ENCODE measurements around the gene CD300C. TPM values are rescaled to one million over a fixed set of nuclear protein-coding genes. Genes with fewer than 3 reads are reported as not detected.

The CD300C gene
- total and polyA plus RNA-seq, 4 donors = 0.28 to 2.9 (median 1.6) TPM

DNA sequence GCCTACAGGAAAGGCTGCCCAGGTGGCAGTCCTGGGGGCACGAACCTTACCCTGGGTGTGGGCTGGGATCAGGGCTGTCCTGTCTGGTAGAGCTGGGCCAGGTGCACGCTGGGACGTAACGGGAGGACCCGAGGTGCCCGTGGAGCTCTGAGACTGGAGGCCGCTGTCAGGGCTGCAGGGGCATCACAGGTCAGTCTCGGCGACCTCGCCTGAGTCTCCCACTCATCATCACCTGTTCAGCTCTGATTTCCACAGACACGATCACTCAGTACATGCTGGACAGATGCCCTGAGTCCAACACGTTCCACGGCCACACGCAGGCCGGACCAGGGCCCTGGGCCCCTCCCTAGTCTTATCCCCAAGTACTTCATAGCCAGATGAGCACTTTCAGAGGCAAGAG, 4.7 kb upstream of the CD300C start:
- intact Hi-C loops (cut with DNase I) = no loop called here
- WGBS, 2 donors = 82 to 84% methylated on average over 15 of the region's 15 CpGs
- H3K4me1 ChIP-seq (ENCODE audit: control insufficient read depth in 1 of 2, insufficient read depth in 2 of 2, low read length in 2 of 2) = no peaks in the 10 kb centered on the region
- no peaks in the 10 kb centered on the region for H3K27me3 ChIP-seq (ENCODE audit: control insufficient read depth in 1 of 2, insufficient read depth in 2 of 2, low read length in 1 of 2)
- ATAC-seq (ENCODE audit: low FRiP score) (no peak), DNase-seq (no peak)
- no peak overlapping the region for H3K27ac ChIP-seq (ENCODE audit: low read depth in 1 of 2, low read length in 2 of 2)
- no peak overlapping the region for H3K4me3 ChIP-seq (ENCODE audit: low read length in 2 of 2)
- no peaks in the 10 kb centered on the region for H3K36me3 ChIP-seq (ENCODE audit: control insufficient read depth in 1 of 2, insufficient read depth in 2 of 2, low read length in 1 of 2)
- no peaks in the 10 kb centered on the region for H3K9me3 ChIP-seq (ENCODE audit: control insufficient read depth, low read length)

DNA sequence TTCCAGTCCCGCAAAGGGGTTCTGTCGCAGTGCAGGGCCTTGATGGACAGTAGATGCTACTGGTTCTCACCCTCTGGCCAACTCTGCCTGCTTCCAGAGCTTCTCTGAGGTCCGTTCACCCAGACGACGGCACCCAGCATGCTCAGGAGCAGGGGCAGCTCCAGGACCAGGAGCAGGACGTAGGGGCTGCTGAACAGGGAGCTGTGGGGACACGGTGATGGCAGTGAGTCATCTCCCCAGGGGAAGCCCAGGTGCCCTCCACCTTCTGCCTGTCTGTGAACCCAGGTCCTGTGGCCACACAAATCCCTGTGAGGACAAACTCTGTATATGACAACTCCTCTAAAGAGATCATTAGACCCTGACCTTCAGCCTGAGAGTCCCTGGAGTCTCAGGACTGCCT, 3.4 kb upstream of the CD300C start:
- Histone ChIP-seq H3K27ac (ENCODE audit: low read depth in 1 of 2, low read length in 2 of 2) (no peak overlapping the region), H3K4me3 (ENCODE audit: low read length in 2 of 2) (no peak overlapping the region), H3K36me3 (ENCODE audit: control insufficient read depth in 1 of 2, insufficient read depth in 2 of 2, low read length in 1 of 2) (no peaks in the 10 kb centered on the region), H3K4me1 (ENCODE audit: control insufficient read depth in 1 of 2, insufficient read depth in 2 of 2, low read length in 2 of 2) (no peaks in the 10 kb centered on the region), H3K27me3 (ENCODE audit: control insufficient read depth in 1 of 2, insufficient read depth in 2 of 2, low read length in 1 of 2) (no peaks in the 10 kb centered on the region), H3K9me3 (ENCODE audit: control insufficient read depth, low read length) (no peaks in the 10 kb centered on the region)
- 65 to 77% methylated on average over 7 of the region's 7 CpGs for WGBS, 2 donors
- ATAC-seq (ENCODE audit: low FRiP score) (no peak), DNase-seq (no peak)
- intact Hi-C loops (cut with DNase I) = no loop called here

DNA sequence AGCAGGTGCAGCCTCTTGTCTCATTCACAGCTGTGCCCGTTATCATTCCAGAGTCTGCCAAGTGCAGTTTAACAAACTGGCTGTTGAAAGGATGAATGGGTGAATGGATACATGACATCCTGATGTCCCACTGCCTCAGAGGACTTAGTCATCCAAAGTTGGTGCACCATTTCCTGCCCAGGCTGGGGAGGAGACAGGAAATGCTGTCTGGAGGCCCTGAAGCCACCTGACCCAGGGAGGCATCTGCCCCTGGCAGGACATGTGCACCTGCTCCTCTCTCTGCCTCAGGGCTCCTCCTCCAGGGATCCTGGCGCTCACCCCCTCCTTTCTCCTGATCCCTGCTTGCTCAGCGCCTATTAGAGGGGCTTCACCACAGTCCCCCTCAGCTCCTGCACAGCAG, 1.8 kb upstream of the CD300C start:
- no peaks in the 10 kb centered on the region for H3K9me3 ChIP-seq (ENCODE audit: control insufficient read depth, low read length)
- WGBS, 2 donors = 76 to 79% methylated on average over 3 of the region's 3 CpGs
- no peaks in the 10 kb centered on the region for H3K36me3 ChIP-seq (ENCODE audit: control insufficient read depth in 1 of 2, insufficient read depth in 2 of 2, low read length in 1 of 2)
- H3K27ac ChIP-seq (ENCODE audit: low read depth in 1 of 2, low read length in 2 of 2) = no peak overlapping the region
- no peaks in the 10 kb centered on the region for H3K27me3 ChIP-seq (ENCODE audit: control insufficient read depth in 1 of 2, insufficient read depth in 2 of 2, low read length in 1 of 2)
- no peak overlapping the region for H3K4me3 ChIP-seq (ENCODE audit: low read length in 2 of 2)
- intact Hi-C loops (cut with DNase I) = no loop called here
- no peaks in the 10 kb centered on the region for H3K4me1 ChIP-seq (ENCODE audit: control insufficient read depth in 1 of 2, insufficient read depth in 2 of 2, low read length in 2 of 2)
- peak in 1 of 2 donors; percentile 12 for DNase-seq
- no peak for ATAC-seq (ENCODE audit: low FRiP score)

DNA sequence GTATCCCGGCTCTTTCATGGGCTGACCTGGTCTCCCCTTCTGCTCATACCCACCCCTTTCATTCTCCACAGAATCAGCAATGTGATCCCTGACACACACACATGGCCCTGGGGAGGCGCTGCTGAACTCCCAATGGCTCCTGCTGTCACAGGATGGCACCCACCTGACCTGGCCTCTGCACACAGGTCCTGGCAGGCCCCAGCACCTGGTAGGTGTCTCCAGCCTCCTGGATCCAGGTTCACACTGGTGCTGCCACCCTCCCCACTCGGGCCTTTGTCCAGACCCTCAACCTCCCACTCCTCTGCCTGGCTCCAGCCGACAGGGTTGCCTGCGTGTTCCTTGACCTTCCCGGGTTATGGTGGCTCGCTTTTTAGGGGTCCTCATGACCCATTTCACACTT, 1.3 kb upstream of the CD300C start:
- Histone ChIP-seq H3K9me3 (ENCODE audit: control insufficient read depth, low read length) (no peaks in the 10 kb centered on the region), H3K4me3 (ENCODE audit: low read length in 2 of 2) (no peak overlapping the region), H3K36me3 (ENCODE audit: control insufficient read depth in 1 of 2, insufficient read depth in 2 of 2, low read length in 1 of 2) (no peaks in the 10 kb centered on the region), H3K27me3 (ENCODE audit: control insufficient read depth in 1 of 2, insufficient read depth in 2 of 2, low read length in 1 of 2) (no peaks in the 10 kb centered on the region), H3K4me1 (ENCODE audit: control insufficient read depth in 1 of 2, insufficient read depth in 2 of 2, low read length in 2 of 2) (no peaks in the 10 kb centered on the region), H3K27ac (ENCODE audit: low read depth in 1 of 2, low read length in 2 of 2) (no peak overlapping the region)
- ATAC-seq (ENCODE audit: low FRiP score) = no peak
- WGBS, 2 donors = 86 to 93% methylated on average over 7 of the region's 7 CpGs
- peak in 1 of 2 donors; percentile 26 for DNase-seq
- intact Hi-C loops (cut with DNase I) = no loop called here

DNA sequence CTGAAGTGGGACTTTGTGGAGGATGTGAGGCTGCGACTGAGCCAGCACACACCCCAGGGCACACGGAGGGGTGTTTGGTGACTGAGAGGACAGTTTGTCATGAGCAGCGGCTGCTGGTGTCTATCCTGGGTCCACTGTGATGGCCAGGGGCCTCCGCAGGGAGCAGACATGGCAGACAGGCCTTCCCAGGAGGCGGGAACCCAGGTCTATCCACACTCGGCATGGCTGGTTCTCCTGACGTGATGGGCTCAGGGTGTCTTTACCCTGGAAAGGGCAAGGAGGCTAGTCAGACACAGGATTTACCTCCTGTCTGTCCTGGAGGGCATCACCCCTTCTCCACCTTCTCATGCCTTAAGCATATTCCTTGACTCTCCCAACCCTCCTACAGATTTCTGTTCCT, 671 bp upstream of the CD300C start:
- H3K27ac ChIP-seq (ENCODE audit: low read depth in 1 of 2, low read length in 2 of 2) = no peak overlapping the region
- 87% methylated on average over 7 of the region's 7 CpGs for WGBS, 2 donors
- intact Hi-C loops (cut with DNase I) = no loop called here
- H3K9me3 ChIP-seq (ENCODE audit: control insufficient read depth, low read length) = no peaks in the 10 kb centered on the region
- DNase-seq (peak in 1 of 2 donors; percentile 5), ATAC-seq (ENCODE audit: low FRiP score) (no peak)
- no peaks in the 10 kb centered on the region for H3K27me3 ChIP-seq (ENCODE audit: control insufficient read depth in 1 of 2, insufficient read depth in 2 of 2, low read length in 1 of 2)
- H3K36me3 ChIP-seq (ENCODE audit: control insufficient read depth in 1 of 2, insufficient read depth in 2 of 2, low read length in 1 of 2) = no peaks in the 10 kb centered on the region
- H3K4me1 ChIP-seq (ENCODE audit: control insufficient read depth in 1 of 2, insufficient read depth in 2 of 2, low read length in 2 of 2) = no peaks in the 10 kb centered on the region
- no peak overlapping the region for H3K4me3 ChIP-seq (ENCODE audit: low read length in 2 of 2)

DNA sequence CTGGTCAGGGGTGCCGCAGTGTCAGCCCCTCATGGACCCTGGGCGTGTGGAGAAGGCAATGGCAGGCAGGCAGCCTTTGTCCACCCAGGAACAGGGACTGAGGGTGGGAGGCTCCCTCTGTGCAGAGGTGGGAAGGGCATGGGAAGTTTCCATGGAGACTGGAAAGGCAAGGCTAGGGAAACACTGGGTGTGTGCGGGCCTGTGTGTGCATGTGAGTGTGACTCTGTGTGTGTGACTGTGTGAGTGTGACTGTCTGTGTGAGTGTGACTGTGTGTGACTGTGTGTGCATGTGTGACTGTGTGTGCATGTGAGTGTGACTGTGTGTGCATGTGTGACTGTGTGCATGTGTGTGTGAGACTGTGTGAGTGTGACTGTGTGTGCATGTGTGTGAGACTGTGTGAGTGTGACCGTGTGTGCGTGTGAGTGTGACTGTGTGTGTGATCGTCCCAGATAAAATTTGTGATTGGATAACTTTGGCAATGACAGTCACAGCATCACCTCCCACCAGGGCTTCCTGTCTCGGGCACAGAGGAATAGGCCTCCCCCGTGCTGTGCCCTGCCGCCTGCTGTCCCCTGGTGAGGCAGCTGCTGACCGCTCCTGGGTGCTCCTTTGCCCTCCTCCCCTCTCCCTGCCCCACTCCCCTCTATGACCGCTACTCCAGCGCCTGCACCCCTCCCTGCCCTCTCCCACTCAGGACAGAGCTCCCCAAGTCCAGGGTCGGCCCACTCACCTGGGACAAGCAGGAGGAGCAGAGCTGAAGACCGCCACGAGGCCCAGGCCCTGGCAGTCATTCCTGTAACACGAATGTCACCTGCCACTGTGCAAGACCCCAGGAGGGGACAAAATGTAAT, 698 bp downstream of the CD300C start:
- H3K36me3 ChIP-seq (ENCODE audit: control insufficient read depth in 1 of 2, insufficient read depth in 2 of 2, low read length in 1 of 2) = no peaks in the 10 kb centered on the region
- no peaks in the 10 kb centered on the region for H3K4me1 ChIP-seq (ENCODE audit: control insufficient read depth in 1 of 2, insufficient read depth in 2 of 2, low read length in 2 of 2)
- no peak overlapping the region for H3K27ac ChIP-seq (ENCODE audit: low read depth in 1 of 2, low read length in 2 of 2)
- DNase-seq = peak in 1 of 2 donors; percentile 47
- no peaks in the 10 kb centered on the region for H3K27me3 ChIP-seq (ENCODE audit: control insufficient read depth in 1 of 2, insufficient read depth in 2 of 2, low read length in 1 of 2)
- no peaks in the 10 kb centered on the region for H3K9me3 ChIP-seq (ENCODE audit: control insufficient read depth, low read length)
- intact Hi-C loops (cut with DNase I) = no loop called here
- H3K4me3 ChIP-seq (ENCODE audit: low read length in 2 of 2) = no peak overlapping the region
- 75 to 78% methylated on average over 16 of the region's 16 CpGs for WGBS, 2 donors
- no peak for ATAC-seq (ENCODE audit: low FRiP score)

DNA sequence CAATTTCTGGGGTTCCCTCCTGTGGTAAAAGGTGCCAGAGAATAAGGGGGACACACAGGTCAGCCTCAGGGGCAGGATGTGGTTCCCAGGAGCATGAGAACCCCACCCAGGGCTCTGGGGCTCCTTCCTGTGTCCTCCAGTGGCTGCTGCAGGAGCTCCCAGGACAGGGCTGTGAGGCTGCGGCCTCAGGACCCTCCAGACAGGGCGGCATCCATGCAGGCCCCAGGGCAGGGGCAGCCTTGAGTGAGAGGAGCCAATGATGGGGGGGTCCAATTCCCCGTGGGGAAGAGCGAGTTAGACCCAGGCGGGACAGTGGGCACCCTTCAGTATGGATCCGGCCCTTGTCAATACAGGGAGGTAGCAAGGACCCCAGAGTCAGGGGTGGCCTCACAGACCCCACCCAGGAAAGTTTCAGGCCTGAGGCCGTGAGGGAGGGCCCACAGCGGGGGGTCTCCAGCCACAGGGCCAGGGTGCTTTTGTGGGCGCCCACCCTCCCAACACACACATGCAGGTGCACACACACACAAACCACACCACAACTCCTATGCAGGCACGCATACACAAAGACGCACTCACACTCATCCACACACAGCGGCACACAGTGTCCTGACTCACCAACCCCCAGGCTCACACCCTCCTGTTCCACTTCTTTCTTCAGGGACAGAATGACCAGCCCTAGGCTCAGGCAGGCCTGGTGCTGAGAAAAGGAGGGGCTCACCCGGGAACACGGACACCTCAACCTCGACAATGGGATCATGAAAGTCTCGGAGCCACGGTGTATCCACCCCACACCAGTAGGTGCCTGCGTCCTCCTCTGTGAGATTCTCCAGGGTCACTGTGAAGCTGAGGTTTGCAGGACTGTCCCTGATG, 1.8 kb downstream of the CD300C start:
- Histone ChIP-seq H3K4me1 (ENCODE audit: control insufficient read depth in 1 of 2, insufficient read depth in 2 of 2, low read length in 2 of 2) (no peaks in the 10 kb centered on the region), H3K27ac (ENCODE audit: low read depth in 1 of 2, low read length in 2 of 2) (no peak overlapping the region), H3K9me3 (ENCODE audit: control insufficient read depth, low read length) (no peaks in the 10 kb centered on the region), H3K36me3 (ENCODE audit: control insufficient read depth in 1 of 2, insufficient read depth in 2 of 2, low read length in 1 of 2) (no peaks in the 10 kb centered on the region), H3K4me3 (ENCODE audit: low read length in 2 of 2) (no peak overlapping the region), H3K27me3 (ENCODE audit: control insufficient read depth in 1 of 2, insufficient read depth in 2 of 2, low read length in 1 of 2) (no peaks in the 10 kb centered on the region)
- intact Hi-C loops (cut with DNase I) = no loop called here
- WGBS, 2 donors = 86 to 88% methylated on average over 18 of the region's 18 CpGs
- ATAC-seq (ENCODE audit: low FRiP score) = no peak
- peak in 1 of 2 donors; percentile 29 for DNase-seq

DNA sequence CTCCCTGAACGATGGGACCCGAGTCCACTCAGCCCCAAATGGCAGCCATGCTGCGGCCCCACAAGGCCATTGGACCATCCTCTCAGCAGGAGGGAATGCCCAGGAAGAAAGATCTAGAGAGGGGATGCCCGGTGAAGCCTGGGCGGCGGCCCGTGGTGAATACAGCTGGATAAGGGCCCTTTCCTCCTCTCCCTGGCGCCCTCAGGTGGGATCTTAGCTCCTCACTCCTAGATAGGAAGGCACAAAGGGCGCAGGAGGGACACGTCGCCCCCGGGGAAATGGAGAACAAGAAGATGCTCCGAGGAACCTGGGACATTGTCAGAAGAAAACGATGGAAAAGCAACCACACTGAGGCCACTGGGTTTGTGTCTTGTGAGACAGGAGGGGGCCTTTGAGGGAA, 2.5 kb downstream of the CD300C start:
- Histone ChIP-seq H3K27ac (ENCODE audit: low read depth in 1 of 2, low read length in 2 of 2) (no peak overlapping the region), H3K4me3 (ENCODE audit: low read length in 2 of 2) (no peak overlapping the region), H3K9me3 (ENCODE audit: control insufficient read depth, low read length) (no peaks in the 10 kb centered on the region), H3K36me3 (ENCODE audit: control insufficient read depth in 1 of 2, insufficient read depth in 2 of 2, low read length in 1 of 2) (no peaks in the 10 kb centered on the region), H3K4me1 (ENCODE audit: control insufficient read depth in 1 of 2, insufficient read depth in 2 of 2, low read length in 2 of 2) (no peaks in the 10 kb centered on the region), H3K27me3 (ENCODE audit: control insufficient read depth in 1 of 2, insufficient read depth in 2 of 2, low read length in 1 of 2) (no peaks in the 10 kb centered on the region)
- no peak for ATAC-seq (ENCODE audit: low FRiP score)
- intact Hi-C loops (cut with DNase I) = no loop called here
- peak in 1 of 2 donors; percentile 31 for DNase-seq
- WGBS, 2 donors = 73 to 77% methylated on average over 14 of the region's 14 CpGs
